HCT116 (cell line): ENCODE results near the gene CRB1.

Experiments used
- EZH2 ChIP-seq: fragments of 200-600 bp; sonication (generic); IDR thresholded peaks from 2 replicates; pipeline ENCODE4 v1.6.1; 2017; ENCODE audit warnings: antibody characterized with exemption, mixed run types
- POLR2A ChIP-seq: IDR thresholded peaks from 2 replicates; pipeline ENCODE4 v1.7.0; 2011; ENCODE audit warnings: borderline replicate concordance; ENCODE audit not compliant: insufficient read depth, insufficient read length; ENCODE audit errors: extremely low read depth
- POLR2AphosphoS5 ChIP-seq: IDR thresholded peaks from 2 replicates; pipeline ENCODE4 v1.6.1; 2011; ENCODE audit warnings: mild to moderate bottlenecking, low read depth, low read length, moderate library complexity
- SIN3A ChIP-seq: IDR thresholded peaks from 2 replicates; pipeline ENCODE4 v1.6.1; 2012; ENCODE audit warnings: low read depth
- TCF7L2 ChIP-seq: IDR thresholded peaks from 2 replicates; pipeline ENCODE4 v1.7.0; 2011; ENCODE audit warnings: borderline replicate concordance, inconsistent platforms; ENCODE audit not compliant: insufficient read depth, insufficient read length; ENCODE audit errors: extremely low read depth
- ZFX ChIP-seq: fragments of 450-650 bp; IDR thresholded peaks from 2 replicates; pipeline ENCODE4 v1.6.1; 2017
- ZNF274 ChIP-seq: fragments of 200-500 bp; sonication (Bioruptor generic); IDR thresholded peaks from 2 replicates; pipeline ENCODE4 v1.6.1; 2014; ENCODE audit warnings: mild to moderate bottlenecking, low read depth, low read length, inconsistent platforms
- TF ChIP-seq, protein P1 (sequence below), 3 experiments: fragments of 200-600 bp in 1 of 3; sonication (generic) in 1 of 3; IDR thresholded peaks in 2 of 3; conservative IDR thresholded peaks in 1 of 3; 2 replicates each; pipeline ENCODE4 v1.5.1; 2012 to 2017; ENCODE audit warnings: low read depth in 2 of 3, low read length in 2 of 3, antibody characterized with exemption in 1 of 3, borderline replicate concordance in 1 of 3, control low read depth in 1 of 3, mild to moderate bottlenecking in 1 of 3, mixed read lengths in 1 of 3, mixed run types in 1 of 3, moderate library complexity in 1 of 3; ENCODE audit not compliant: insufficient read depth in 1 of 3
- TF ChIP-seq, protein P2 (sequence below): IDR thresholded peaks from 2 replicates; pipeline ENCODE4 v1.6.1; 2011; ENCODE audit warnings: mild to moderate bottlenecking, low read length, moderate library complexity; ENCODE audit not compliant: insufficient replicate concordance; ENCODE audit errors: extremely low read depth

DNA sequence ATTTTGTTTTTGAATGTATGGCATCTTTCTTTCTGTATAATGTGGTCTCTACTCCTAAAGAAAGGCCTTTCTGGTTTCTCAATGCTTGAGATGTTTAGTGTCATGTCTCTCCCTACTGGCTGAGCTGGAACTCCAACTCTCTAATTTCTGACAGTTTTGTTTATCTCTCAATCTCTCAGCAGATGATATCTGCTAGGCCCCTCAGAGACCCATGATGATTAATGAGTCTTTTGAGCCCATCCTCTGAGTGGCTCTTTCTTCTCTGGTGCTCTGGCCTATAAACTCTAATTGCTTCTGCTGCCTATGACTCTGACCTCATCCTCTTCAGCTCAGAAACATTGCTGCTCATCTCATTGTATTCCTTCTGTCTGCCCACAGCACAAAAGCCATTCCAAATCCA lies 46.6 kb downstream of the CRB1 start:
- TF ChIP-seq, protein P1, sequence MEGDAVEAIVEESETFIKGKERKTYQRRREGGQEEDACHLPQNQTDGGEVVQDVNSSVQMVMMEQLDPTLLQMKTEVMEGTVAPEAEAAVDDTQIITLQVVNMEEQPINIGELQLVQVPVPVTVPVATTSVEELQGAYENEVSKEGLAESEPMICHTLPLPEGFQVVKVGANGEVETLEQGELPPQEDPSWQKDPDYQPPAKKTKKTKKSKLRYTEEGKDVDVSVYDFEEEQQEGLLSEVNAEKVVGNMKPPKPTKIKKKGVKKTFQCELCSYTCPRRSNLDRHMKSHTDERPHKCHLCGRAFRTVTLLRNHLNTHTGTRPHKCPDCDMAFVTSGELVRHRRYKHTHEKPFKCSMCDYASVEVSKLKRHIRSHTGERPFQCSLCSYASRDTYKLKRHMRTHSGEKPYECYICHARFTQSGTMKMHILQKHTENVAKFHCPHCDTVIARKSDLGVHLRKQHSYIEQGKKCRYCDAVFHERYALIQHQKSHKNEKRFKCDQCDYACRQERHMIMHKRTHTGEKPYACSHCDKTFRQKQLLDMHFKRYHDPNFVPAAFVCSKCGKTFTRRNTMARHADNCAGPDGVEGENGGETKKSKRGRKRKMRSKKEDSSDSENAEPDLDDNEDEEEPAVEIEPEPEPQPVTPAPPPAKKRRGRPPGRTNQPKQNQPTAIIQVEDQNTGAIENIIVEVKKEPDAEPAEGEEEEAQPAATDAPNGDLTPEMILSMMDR (IDR thresholded peaks at IDR 0.05 in 2 of 3, conservative IDR thresholded peaks at IDR 0.05 in 1 of 3; ENCODE audit: borderline replicate concordance in 1 of 3, insufficient read depth in 1 of 3, low read depth in 2 of 3, low read length in 2 of 3) = no peak
- no peak for TF ChIP-seq ZNF274
- no peak for TF ChIP-seq POLR2A
- TF ChIP-seq, protein P2, sequence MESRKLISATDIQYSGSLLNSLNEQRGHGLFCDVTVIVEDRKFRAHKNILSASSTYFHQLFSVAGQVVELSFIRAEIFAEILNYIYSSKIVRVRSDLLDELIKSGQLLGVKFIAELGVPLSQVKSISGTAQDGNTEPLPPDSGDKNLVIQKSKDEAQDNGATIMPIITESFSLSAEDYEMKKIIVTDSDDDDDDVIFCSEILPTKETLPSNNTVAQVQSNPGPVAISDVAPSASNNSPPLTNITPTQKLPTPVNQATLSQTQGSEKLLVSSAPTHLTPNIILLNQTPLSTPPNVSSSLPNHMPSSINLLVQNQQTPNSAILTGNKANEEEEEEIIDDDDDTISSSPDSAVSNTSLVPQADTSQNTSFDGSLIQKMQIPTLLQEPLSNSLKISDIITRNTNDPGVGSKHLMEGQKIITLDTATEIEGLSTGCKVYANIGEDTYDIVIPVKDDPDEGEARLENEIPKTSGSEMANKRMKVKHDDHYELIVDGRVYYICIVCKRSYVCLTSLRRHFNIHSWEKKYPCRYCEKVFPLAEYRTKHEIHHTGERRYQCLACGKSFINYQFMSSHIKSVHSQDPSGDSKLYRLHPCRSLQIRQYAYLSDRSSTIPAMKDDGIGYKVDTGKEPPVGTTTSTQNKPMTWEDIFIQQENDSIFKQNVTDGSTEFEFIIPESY = no peak
- no peak for TF ChIP-seq POLR2AphosphoS5
- no peak for TF ChIP-seq ZFX
- TF ChIP-seq TCF7L2 = no peak
- no peak for TF ChIP-seq EZH2
- TF ChIP-seq SIN3A = no peak
